Esophagus squamous epithelium (tissue), 5 donors: Measurements from ENCODE around the gene FBXL2. TPM values are rescaled to one million over a fixed set of nuclear protein-coding genes. Genes with fewer than 3 reads are reported as not detected.

Experiments used
- DNase-seq: peaks from one replicate; lab custom pipeline; 2025; lab: John Stamatoyannopoulos, UW
- H3K27ac ChIP-seq, 4 donors: fragments of 200-600 bp; sonication (generic); one replicate each; pipeline ENCODE4 v1.5.1; 2016 to 2019; ENCODE audit warnings: mild to moderate bottlenecking in 1 of 4
- H3K27me3 ChIP-seq, 4 donors: fragments of 200-600 bp; sonication (generic); 1 replicate in 3 of 4; 2 replicates in 1 of 4; pipeline versions ENCODE4 v1.5.1 to v1.6.0; 2017 to 2021; ENCODE audit warnings: antibody characterized with exemption in 1 of 4
- H3K36me3 ChIP-seq, 3 donors: fragments of 200-600 bp; sonication (generic); one replicate each; pipeline ENCODE4 v1.5.1; 2016 to 2019
- H3K4me1 ChIP-seq, 3 donors: fragments of 200-600 bp; sonication (generic); one replicate each; pipeline ENCODE4 v1.5.1; 2017 to 2019
- H3K4me3 ChIP-seq, 4 donors: fragments of 200-600 bp; sonication (generic); 1 replicate in 3 of 4; 2 replicates in 1 of 4; pipeline ENCODE4 v1.5.1; 2016 to 2019; ENCODE audit warnings: mild to moderate bottlenecking in 2 of 4, moderate library complexity in 1 of 4
- H3K9me3 ChIP-seq, 3 donors: fragments of 200-600 bp; sonication (generic); one replicate each; pipeline ENCODE4 v1.5.1; 2016 to 2019
- CTCF ChIP-seq, 6 experiments: fragments of 450-650 bp in 4 of 6; fragments of 200-600 bp in 2 of 6; sonication (generic) in 2 of 6; IDR thresholded peaks; one replicate each; pipeline ENCODE4 v1.5.1; 2016 to 2019; ENCODE audit warnings: antibody characterized with exemption in 6 of 6, mild to moderate bottlenecking in 4 of 6, moderate library complexity in 4 of 6
- POLR2A ChIP-seq, 4 donors: fragments of 450-650 bp; IDR thresholded peaks; one replicate each; pipeline ENCODE4 v1.6.1; 2017; ENCODE audit warnings: antibody characterized with exemption in 4 of 4, mild to moderate bottlenecking in 4 of 4, moderate library complexity in 3 of 4
- WGBS, 2 donors: methylation state at CpG; one replicate each; pipeline ENCODE4 v1.1.5; 2018; 5-methylcytosine and 5-hydroxymethylcytosine counted together
- intact Hi-C: fragments of 100-400 bp; cut with DNase I; formaldehyde crosslinking; loops from one replicate; pipeline ENCODE4 v1.15.0; 2022
- total RNA-seq, 4 donors: library from RNA; depleted of rRNA; stranded (reverse); fragments of >200 nt; gene quantifications; one replicate each; pipeline ENCODE4 v1.1.0, GENCODE V29; 2016
- donor health status: DM: yes; HTN: yes; CAD: no.

FBXL2 gene
- total RNA-seq, 4 donors from 2014 or later, result 0.85 to 4.0 (median 1.9) TPM

- intact Hi-C loops, result no loop called here
- H3K27me3 ChIP-seq, result no peaks in the 10 kb centered on the region
- TF ChIP-seq POLR2A (IDR thresholded peaks at IDR 0.05) (no peak), CTCF (IDR thresholded peaks at IDR 0.05) (no peak)
Measured at GRCh38 chr3:33394403-33395054, 117.3 kb downstream of the FBXL2 start.

DNA sequence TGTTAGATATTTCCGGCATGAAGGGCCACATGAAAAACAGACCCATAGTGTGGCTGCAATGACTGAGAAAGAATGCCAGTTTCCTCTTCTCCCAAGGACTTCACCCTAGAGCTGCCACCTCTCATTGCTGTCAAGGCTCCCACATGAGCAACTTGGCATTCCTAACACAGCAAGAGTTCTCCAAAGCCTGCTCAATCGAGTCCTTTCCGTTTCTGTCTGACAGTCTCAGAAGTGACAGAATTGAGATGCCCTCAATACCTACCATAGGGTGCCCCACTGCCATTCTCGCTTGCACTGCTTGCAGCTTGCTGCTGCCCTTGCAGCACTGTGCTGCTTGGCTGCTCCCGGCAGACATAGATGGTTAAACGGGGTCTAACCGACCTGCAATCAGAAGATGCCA, 118.7 kb downstream of the FBXL2 start:
- Histone ChIP-seq H3K27me3 (no peaks in the 10 kb centered on the region), H3K4me3 (no peak overlapping the region), H3K4me1 (no peaks in the 10 kb centered on the region), H3K27ac (no peak overlapping the region), H3K9me3 (no peaks in the 10 kb centered on the region), H3K36me3 (peaks cover 0 to 100% (median 28%) of the 10 kb centered on the region in 3 donors)
- DNase-seq, result no peak
- intact Hi-C loops, result no loop called here
- TF ChIP-seq POLR2A (IDR thresholded peaks at IDR 0.05) (no peak), CTCF (IDR thresholded peaks at IDR 0.05) (no peak)
- WGBS, 2 donors, result 92 to 93% methylated on average over 3 to 6 of the region's 7 CpGs

More at GRCh38 chr3:33394403-33395054, 117.3 kb downstream of the FBXL2 start:
- H3K36me3 ChIP-seq, result peaks cover 7 to 100% (median 20%) of the 10 kb centered on the region in 3 donors
- H3K27ac ChIP-seq, result no peak overlapping the region
- DNase-seq, result no peak
- no peaks in the 10 kb centered on the region for H3K9me3 ChIP-seq
- no peaks in the 10 kb centered on the region for H3K4me1 ChIP-seq
- no peak overlapping the region for H3K4me3 ChIP-seq
- 83 to 100% methylated on average over 1 of the region's 1 CpG for WGBS, 2 donors

DNA sequence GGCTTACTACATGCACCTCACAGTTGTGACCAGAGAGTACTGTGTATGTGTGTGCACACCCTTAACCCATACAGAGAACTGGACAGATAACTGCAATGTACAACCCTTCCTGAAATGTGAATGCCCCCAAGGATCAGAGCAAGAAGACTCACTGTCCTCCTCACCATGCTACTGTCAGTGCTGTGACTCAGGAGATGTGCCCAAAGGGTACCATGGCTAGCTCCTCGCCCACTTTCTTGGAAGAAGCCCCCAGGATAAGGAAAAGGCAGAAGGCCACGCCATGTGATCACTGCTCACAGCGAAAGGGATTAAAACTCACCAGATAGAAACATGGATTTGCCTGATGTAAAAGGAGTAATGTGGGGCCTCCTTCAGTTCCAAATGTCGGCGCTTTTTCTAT, 121.2 kb downstream of the FBXL2 start:
- 96 to 100% methylated on average over 5 of the region's 5 CpGs for WGBS, 2 donors
- H3K36me3 ChIP-seq, result peaks cover 0 to 100% (median 34%) of the 10 kb centered on the region in 3 donors
- no peaks in the 10 kb centered on the region for H3K9me3 ChIP-seq
- H3K27me3 ChIP-seq, result no peaks in the 10 kb centered on the region
- DNase-seq, result no peak
- no peak overlapping the region for H3K4me3 ChIP-seq
- TF ChIP-seq CTCF (IDR thresholded peaks at IDR 0.05), result no peak
- TF ChIP-seq POLR2A (IDR thresholded peaks at IDR 0.05), result no peak
- H3K27ac ChIP-seq, result no peak overlapping the region
- intact Hi-C loops, result no loop called here
- H3K4me1 ChIP-seq, result no peaks in the 10 kb centered on the region

DNA sequence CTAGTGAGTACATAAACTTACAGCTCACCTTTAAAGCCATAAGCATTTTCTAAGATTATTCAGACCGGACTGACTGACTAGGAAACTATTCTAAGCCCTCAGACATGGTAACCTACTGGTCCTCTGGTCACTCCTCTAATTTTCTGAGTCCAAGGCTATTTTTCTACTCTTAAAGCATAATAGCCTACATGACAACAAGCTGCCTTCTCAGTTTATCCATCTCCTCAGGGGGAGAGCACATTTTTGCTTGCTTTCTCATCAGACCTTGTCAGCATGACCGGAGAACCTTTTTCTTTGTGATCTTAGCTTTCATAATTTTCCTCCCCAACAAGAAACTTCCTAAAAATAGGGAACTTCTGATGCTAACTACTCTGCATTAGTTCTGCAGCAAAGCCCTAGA, 124.5 kb downstream of the FBXL2 start:
- Histone ChIP-seq H3K27me3 (no peaks in the 10 kb centered on the region), H3K27ac (no peak overlapping the region), H3K36me3 (peaks cover 0 to 100% (median 32%) of the 10 kb centered on the region in 3 donors), H3K4me3 (no peak overlapping the region), H3K4me1 (no peaks in the 10 kb centered on the region), H3K9me3 (no peaks in the 10 kb centered on the region)
- 84 to 89% methylated on average over 2 of the region's 2 CpGs for WGBS, 2 donors
- intact Hi-C loops, result no loop called here
- no peak for TF ChIP-seq POLR2A (IDR thresholded peaks at IDR 0.05)
- TF ChIP-seq CTCF (IDR thresholded peaks at IDR 0.05), result no peak
- DNase-seq, result no peak

- H3K4me3 ChIP-seq, result no peak overlapping the region
- no peaks in the 10 kb centered on the region for H3K4me1 ChIP-seq
- intact Hi-C loops, result no loop called here
- H3K36me3 ChIP-seq, result peaks cover 1 to 100% (median 31%) of the 10 kb centered on the region in 3 donors
- WGBS, 2 donors, result 89 to 97% methylated on average over 3 of the region's 3 CpGs
- H3K27ac ChIP-seq, result no peak overlapping the region
- DNase-seq, result no peak
- TF ChIP-seq POLR2A (IDR thresholded peaks at IDR 0.05), result no peak
- no peak for TF ChIP-seq CTCF (IDR thresholded peaks at IDR 0.05)
- H3K27me3 ChIP-seq, result no peaks in the 10 kb centered on the region
- H3K9me3 ChIP-seq, result no peaks in the 10 kb centered on the region
Measured at GRCh38 chr3:33402936-33403335, 125.7 kb downstream of the FBXL2 start.
